Frontal cortex (tissue), 4 donors: ENCODE results near the gene EFCAB11. TPM values are rescaled to one million over a fixed set of nuclear protein-coding genes. Genes with fewer than 3 reads are reported as not detected.
A peak's percentile ranks its signal among the peaks of the same experiment; 100 is the strongest.

Source experiments
- DNase-seq, 2 donors: peaks; one replicate each; pipeline ENCODE4 v3.0.0; 2012; ENCODE audit warnings: low spot score in 2 of 2
- FAIRE-seq: peaks from 2 replicates; lab custom pipeline; 2012; peaks lifted over from hg19 to GRCh38; lab: Jason Lieb, UNC
- total RNA-seq: library from RNA; depleted of rRNA; stranded (reverse); fragments of >200 nt; gene quantifications from one replicate; pipeline ENCODE4 v1.2.3, GENCODE V29; 2014
- donor health status: control.
- donor health status: control.
- donor health status: control.

The EFCAB11 gene
- total RNA-seq, 1 donor from 2014 or later = 5.3 TPM

DNA sequence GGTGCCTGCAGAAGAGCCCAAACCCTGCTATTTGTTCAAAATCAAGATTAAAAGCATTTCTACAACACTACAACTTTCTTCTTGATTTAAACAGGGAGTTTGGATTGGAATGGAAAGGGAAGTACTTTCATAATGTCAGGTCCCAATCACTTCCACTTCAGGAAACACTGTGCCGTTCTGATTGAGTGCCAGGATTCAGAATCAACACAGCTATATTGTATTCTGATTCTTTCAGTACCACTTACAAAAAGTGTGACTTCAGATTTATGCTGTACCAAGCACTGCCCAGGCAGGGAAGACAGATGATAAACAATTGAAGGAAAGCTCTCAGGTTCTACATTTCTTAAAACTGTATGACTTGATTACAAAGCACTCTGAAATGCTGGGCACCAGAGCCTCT, 4.4 kb upstream of the EFCAB11 start:
- FAIRE-seq = no peak
- DNase-seq = no peak

DNA sequence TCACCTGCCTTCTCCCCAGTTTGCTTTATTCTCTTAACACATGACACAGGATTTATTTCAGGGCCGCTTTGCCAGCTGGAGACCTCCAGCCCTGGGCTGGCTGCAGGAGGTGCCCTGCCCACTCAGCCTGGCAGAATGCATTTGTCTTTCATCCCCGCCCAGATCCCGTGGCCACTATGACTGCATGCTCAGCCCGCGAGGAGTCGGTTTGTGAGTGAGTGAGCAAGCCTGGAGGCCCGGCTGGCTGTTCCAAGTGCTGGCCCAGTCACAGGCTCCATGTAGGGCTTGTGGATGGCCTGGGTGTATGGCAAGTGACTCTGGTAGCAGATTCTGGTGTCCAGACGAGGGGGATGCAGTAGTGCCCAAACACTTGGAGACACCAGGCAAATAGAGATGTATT, 3.3 kb upstream of the EFCAB11 start:
- no peak for FAIRE-seq
- DNase-seq = no peak

DNA sequence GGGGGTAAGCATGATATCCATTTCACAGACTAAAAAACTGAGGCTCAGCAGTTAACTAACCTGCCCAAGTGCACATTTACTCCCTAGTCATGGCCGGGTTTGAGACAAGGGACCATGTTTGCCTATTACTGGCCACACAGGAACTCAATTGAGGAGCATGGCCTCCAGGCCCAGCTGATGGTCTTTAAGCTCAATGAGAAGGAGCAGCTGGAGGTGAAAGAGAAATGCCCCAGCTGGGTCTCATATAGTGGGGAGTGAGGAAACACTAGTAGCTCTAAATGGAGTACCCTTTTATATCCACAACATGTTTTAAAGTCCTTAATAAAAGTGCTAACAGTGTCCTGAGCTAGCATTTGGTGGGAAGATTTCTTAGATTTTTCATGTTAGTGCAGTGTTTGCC, 2.8 kb upstream of the EFCAB11 start:
- DNase-seq (no peak), FAIRE-seq (no peak)

DNA sequence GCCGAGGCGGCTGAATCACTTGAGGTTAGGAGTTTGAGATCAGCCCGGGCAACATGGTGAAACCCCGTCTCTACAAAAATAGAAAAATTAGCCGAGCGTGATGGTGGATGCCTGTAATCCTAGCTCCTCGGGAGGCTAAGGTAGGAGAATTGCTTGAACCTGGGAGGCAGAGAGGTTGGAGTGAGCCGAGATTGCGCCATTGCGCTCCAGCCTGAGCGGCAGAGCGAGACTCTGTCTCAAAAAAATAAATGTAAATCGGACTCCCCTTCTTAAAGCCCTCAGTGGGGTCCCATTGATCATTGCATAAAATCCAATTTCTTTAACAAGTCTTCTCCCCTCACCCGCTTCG, 2.1 kb upstream of the EFCAB11 start:
- DNase-seq (no peak), FAIRE-seq (no peak)

DNA sequence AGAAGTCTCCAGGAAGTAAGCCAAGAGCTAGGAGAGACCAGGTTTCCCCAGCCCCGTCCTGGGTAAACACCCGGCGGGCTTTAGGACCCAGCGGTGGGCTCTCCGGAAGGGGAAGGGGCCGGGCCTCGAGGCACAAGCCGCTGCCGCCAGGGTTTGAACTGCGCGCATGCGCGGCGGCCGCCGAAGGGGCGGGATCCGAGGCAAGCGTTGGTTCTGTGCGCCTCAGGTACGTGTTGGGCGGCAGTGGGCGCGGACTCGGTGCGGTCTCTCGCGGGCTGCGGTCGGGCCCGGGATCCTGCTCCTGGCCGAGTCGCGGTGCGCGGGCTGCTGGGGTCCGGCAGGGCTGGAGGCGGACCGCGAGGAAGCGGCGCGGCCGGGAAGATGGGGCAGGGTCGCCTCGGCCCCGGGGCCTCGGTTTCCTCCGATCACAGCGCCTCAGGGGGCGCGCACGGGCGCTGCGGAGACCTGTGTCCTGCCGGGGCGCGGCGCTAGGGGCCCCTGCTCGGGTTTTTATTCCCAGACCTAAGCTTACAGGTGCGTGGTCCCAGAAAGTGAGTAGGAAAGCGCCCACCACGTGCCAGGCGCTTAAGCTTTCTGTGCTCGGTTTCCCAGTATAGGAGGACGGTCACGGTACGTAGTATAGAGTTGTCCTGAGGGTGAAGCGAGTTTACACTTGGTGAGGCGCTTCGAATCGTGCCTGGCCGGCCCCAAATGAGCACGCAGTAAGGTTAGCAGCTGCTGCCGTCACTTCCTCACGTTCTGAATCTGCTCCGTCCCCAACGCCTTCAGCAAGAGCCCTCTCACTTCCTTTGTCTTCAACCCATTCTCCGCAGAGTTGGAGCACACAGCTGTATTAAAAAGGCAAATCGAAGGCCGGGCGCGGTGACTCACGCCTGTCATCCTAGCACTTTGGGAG, 1.5 kb upstream of the EFCAB11 start, which contains the start of gene TDP1:
TDP1 (plus strand) TSS at position 183 of the 916 bp plus-strand sequence. CDS start 7,188 bp downstream, outside the sequence.
- DNase-seq (peak; percentile 91 to 95), FAIRE-seq (no peak)

DNA sequence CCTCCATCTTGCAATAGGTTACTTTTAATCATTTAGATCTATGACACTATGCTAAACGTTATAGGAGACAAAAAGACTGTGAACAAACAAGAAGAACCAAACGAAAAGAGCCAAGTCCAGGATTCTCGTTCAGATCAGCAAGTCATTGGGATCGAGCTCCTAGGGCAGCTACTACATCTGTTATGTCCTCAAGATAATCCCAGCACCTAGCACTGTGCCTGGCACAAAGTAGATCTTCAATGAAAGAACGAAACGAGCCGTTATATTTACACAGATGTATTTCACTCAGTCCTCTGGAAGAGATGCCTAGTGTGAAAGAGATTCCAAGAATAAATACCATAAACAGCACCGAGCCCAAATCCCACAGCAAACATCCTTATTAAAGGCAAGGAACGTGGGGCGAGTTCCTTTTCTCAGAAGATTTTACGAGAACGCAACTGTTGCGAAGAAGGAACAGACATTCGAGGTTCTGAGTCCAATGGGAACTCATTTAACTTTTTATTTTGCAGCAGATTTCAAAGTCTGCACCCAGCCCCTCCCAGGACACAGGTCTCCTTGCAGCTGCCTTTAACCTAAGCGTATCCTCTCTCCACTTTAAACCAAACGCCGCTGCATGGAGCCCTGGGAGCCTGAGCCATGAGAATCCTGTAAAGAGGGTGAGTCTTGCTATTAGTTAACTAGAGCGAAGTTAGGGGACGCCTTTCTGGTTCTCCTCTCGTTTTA, 653 bp upstream of the EFCAB11 start:
- FAIRE-seq (no peak), DNase-seq (no peak)

DNA sequence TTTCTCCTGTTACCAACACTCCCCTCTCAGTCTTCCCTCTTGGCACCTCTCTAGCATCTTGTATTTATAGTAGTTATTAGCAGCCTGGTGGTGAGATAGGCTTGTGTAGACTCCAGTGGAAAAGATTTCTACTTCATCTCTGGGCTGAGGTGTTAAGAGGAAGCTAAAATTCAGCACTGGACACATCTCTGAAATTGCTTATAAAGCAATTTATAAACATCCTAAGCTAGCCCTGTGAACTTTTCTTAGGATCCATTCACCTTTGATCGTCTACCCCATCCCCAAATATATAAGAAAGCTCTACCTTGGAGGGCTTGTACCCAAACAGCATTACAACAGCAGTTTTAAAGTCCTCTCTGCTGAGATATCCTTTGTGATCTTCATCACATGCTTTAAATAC, 928 bp downstream of the EFCAB11 start:
- FAIRE-seq = no peak

DNA sequence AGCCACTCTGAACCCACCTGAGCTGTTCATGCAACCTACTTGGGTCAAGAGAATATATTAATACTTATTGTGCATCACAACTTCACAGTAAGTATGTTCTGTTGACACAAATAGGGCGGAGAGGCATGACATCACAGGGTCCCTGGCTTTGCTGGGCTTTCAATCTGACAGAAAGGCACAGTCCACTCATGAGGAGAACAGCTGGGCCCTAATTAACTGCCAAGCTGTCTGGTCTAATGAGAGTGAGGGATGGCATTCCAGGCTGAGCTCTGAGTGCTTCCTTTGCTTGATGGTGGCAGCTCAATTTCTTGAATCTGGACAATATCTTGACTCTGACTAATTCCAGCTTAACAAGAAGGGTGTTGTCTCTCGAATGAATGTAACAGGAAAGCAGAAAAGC, 2.0 kb downstream of the EFCAB11 start:
- no peak for DNase-seq
- no peak for FAIRE-seq

More for the DNA sequence above, 928 bp downstream of the EFCAB11 start:
- no peak for DNase-seq

DNA sequence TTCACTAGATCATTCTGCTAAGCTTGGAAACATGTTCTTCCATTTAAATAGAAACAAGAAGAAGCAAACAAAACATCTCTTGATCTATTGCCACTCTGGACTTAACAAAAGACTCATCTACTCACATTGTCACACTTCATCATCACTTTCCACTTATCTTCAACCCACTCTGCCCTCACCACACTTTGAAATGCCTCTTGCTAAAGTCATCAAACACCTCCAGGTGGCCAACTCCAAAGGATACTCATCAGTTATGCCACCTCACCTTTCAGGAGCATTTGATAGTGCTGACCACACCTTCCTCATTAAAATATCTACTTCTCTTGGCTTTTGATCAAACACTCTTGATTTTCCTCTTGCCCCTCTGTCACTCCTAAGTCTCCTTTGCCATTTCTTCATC, 7.2 kb downstream of the EFCAB11 start:
- FAIRE-seq = no peak

DNA sequence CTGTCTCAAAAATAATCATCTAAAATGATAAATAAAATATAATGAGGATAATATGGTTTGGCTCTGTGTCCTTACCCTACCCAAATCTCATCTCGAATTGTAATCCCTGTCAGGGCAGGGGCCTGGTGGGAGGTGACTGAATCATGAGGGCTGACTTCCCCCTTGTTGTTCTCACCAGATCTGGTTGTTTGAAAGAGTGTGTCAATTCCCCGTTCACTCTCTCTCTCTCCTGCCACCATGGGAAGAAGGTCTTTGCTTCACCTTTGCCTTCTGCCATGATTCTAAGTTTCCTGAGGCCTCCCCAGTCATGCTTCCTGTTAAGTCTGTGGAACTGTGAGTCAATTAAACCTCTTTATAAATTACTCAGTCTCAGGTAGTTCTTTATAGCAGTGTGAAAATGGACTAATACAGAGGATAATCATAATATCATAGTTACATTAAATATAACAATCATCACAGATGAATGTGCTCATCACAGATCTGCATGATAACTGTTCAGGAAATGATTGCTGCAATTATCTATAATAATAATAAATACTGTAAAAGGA, 12.6 kb downstream of the EFCAB11 start:
- FAIRE-seq (no peak), DNase-seq (no peak)

More for the DNA sequence above, 7.2 kb downstream of the EFCAB11 start:
- no peak for DNase-seq

DNA sequence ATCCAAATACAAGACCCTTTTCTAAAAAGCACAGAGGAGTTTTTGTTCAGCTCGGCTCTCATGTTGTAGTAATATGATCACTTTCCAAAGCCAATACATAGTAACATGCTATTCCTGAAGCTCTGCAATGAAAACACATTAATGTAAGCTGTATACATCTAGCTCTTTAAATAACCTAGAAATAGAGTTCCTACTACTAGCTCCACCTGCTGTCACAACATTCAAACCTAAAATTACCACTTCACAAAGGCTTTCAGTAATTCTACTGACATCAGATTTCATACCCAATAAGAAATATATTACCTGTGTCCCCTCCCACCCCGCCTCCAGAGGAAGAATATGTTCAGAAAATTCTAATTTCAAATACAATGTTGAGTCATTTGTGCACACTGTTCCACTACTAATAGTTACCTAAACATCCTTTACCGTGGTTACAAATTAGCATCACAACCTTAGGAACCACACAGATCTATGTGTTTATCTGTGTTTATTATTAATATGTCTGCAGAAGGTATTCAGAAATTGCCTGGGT, 17.8 kb downstream of the EFCAB11 start:
- DNase-seq (no peak), FAIRE-seq (no peak)

DNA sequence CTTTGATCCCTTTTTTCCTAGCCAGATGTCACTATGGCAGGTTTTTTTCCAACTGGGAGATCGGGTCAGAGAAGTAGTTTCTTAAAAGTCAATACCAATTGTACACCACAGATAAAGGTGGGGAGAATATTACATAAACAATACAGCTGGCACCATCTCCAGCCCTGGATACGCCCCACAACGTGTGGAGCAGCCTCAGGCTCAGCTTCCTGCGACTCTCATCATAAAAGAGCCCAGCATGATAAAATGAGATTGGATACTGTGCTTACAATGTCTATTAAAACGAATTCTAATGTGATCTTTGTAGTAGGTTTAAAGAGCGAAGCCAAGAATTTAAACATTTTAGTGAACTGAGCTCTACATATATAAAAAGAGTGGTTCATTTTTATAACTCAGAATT, 21.5 kb downstream of the EFCAB11 start:
- DNase-seq = no peak
- FAIRE-seq = peak; percentile 19

DNA sequence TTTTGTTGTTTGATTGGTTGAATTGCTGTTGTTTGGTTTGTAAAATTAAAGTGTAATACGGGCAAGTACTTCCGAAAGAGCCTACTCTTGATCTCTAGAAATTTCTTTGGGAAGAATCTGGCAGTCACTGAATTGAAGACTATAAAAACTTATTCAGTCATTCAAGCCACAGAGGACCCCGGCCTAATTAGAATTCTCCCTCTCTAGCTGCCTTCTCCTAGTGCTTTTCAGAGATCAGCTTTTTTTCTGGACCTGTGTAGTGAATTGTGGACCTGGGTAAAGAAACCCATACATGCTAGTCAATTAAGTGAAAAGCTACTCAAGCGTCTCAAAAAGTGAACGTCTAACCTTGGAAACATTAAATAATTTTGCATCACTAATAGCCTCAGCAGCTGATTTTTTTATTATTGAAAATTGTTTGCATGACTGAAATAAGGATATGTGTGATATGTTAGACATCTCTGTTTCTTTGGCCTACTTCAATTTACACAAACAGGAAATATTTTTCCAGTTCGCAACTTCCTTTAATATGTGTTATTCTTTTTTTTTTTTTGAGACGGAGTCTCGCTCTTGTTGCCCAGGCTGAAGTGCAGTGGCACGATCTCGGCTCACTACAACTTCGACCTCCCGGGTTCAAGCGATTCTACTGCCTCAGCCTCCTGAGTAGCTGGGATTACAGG, 27.2 kb downstream of the EFCAB11 start:
- DNase-seq = no peak
- no peak for FAIRE-seq

DNA sequence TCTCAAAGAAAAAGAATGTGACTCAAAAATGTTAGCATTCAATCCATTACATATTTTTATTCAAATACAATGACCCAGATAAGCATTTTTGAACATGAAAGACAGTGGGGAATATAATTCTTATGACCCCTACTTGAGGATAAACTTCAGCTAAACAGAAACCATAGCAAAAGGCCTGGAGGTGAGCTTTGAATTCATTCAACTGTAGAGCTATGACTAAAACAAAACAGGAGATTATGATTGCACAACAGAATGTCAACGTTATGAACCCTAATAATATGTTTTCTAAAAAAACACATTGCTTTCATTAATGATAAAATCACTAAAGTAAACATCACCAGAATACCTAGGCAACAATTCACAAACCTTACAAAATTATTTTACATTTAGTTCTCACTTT, 27.8 kb downstream of the EFCAB11 start:
- FAIRE-seq (no peak), DNase-seq (no peak)

DNA sequence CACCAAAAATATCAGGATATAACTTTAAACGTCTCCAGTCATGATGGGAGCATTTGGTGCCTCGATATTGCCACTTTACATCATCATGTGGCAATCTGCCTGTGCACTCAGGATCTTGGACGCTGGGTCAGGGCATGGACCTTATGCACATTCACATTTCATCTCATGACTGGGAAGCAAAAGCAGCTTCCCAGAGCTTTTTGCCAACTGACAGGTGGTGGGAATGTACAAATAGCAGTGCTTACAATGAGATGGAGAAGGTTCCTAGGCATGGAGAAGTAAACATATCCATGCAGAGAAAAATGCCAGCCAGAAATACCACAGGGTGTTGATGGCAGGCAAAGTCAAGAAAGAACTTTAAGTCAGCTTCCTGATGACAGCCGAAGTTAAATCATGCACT, 30.3 kb downstream of the EFCAB11 start:
- DNase-seq (no peak), FAIRE-seq (no peak)

DNA sequence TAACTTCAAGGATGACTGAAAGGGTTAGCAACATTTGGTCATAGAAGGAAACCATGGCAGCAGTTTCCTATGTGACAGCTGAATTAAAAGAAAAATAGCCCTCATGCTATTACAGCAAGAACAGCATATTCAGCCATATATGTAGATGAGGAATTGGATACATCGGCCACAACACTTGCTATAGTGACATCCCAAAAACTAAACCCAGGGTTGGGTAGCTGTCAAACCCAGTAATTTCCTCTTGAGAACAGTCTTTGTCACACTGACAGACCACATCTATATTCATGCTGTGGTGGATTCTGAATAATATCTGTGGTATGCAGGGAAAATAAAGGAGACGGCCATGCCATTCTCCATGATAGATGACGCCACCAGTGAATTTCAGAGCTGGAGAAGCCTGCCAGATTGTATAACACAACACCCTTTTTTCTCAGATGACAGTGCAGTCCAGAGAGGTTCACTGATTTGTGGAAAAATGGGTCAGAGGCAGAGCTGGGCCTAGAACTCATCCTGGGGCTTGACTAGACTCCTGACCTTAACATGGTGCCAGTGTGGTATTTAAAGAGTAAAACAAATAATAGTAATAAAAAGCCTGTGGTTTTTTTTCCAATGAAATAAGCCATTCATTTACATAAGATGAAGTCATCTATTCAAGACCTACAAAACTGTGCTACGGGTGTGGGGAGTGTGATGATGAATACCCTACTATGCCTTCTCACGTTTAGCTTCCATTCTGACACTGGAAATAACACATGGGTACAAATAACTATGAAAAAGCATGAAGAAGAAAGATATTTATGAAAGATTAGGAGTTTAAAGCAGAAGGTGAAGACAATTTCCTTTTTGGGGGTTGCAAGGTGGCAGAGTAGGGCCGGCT, 32.3 kb downstream of the EFCAB11 start:
- FAIRE-seq (no peak), DNase-seq (no peak)

DNA sequence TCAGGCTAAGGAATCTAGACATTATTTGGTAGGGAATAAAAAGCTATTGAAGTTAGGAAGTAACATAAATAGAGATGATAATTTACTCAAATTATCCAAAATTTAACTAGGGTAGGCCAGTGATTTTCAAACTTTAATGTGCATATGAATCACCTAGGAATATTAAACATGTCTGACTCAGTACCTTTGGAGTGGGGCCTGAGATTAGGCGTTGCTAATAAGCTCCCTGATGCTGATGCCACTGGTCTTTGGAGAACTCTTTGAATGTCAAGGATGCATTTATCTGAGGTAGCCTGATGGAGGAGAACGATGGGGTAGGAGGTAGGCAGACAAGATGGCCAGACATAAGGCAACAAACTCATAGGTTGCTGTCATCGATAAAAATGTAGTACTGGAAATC, 33.2 kb downstream of the EFCAB11 start:
- DNase-seq (no peak), FAIRE-seq (no peak)

DNA sequence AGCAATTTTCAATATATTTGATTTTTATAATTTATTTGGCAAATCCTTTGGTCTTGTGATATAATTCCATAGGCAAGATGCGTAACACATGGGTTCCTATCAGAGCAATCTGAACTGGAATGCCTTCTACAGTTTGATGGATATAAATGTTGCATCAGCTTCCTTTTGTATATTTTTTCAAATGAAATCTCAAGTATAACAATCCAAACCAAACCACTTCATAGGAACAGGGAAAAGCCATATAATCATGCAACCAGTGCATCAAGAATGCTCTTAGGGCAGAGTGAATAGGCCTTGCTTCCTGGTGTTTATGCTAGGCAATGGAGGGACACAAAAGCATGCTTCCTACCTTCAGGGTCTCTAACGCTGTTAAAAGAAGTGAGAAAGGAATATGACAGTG, 34.5 kb downstream of the EFCAB11 start:
- FAIRE-seq (no peak), DNase-seq (no peak)

DNA sequence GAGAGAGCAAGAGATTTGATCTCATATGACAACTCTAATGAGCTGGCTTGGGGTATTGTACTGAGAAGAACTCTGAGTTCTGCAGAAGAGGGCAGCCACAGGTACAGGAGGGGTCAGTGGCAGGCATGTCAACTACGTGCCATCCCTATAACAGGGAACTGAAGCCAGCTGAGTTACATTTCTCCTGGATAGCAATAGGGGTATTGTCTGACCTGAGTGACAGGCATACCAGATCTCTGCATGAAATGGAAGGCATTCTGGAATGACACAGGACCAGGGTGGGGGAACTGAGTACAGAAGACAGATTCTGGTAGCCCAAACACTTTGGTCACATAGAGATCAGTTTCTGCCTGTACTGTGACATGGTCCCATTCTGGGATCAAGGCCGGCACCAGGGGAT, 35.8 kb downstream of the EFCAB11 start:
- FAIRE-seq (no peak), DNase-seq (no peak)
